Panc1 (cell line): ENCODE data around the gene SVIL. TPM values are rescaled to one million over a fixed set of nuclear protein-coding genes. Genes with fewer than 3 reads are reported as not detected.

ENCODE experiments used
- ATAC-seq: fragments of 200-7000 bp; cut with Tn5 transposase; 2 replicates; pipeline ENCODE4 v1.9.1; 2020; ENCODE audit warnings: mild to moderate bottlenecking, moderate library complexity
- BruUV-seq: library from RNA; stranded (reverse); fragments of 400-500 nt; replicated peaks from 2 replicates; lab custom pipeline; 2021; lab: Mats Ljungman, UMichigan
- CTCF ChIA-PET: fragments of 300-600 bp; sonication (Branson Sonifier 250); formaldehyde crosslinking; loops from one replicate; lab custom pipeline; 2022; ENCODE audit warnings: antibody characterized with exemption; lab: Charles Lee
- POLR2A ChIA-PET: fragments of 300-600 bp; sonication (Branson Sonifier 250); formaldehyde crosslinking; loops from one replicate; lab custom pipeline; 2022; ENCODE audit warnings: antibody characterized with exemption; lab: Charles Lee
- DNase-seq: peaks from one replicate; pipeline ENCODE4 v3.0.0-alpha.2; 2010; ENCODE audit warnings: low read depth, low spot score
- H3K27ac ChIP-seq: 2 replicates; pipeline ENCODE4 v1.5.1; 2011; ENCODE audit warnings: mild to moderate bottlenecking, low read length, inconsistent platforms
- H3K27me3 ChIP-seq: fragments of 200-500 bp; sonication (Bioruptor generic); 2 replicates; pipeline ENCODE4 v1.6.0; 2014; ENCODE audit warnings: low read length, inconsistent platforms; ENCODE audit not compliant: control insufficient read depth, insufficient read depth
- H3K36me3 ChIP-seq: fragments of 200-500 bp; sonication (Bioruptor generic); 2 replicates; pipeline ENCODE4 v1.5.1; 2014; ENCODE audit warnings: inconsistent platforms, mild to moderate bottlenecking, low read length, moderate library complexity; ENCODE audit not compliant: control insufficient read depth, insufficient read depth
- H3K4me1 ChIP-seq: 2 replicates; pipeline ENCODE4 v1.5.1; 2011; ENCODE audit warnings: inconsistent platforms, mild to moderate bottlenecking, low read length, moderate library complexity; ENCODE audit not compliant: control insufficient read depth, insufficient read depth
- H3K4me3 ChIP-seq, 2 experiments: 2 replicates each; pipeline ENCODE4 v1.5.1; 2011 to 2012; ENCODE audit warnings: low read depth in 2 of 2, low read length in 2 of 2, mild to moderate bottlenecking in 2 of 2, inconsistent platforms in 1 of 2, moderate library complexity in 1 of 2
- H3K9me3 ChIP-seq: fragments of 200-500 bp; sonication (Bioruptor generic); 2 replicates; pipeline ENCODE4 v1.5.1; 2014; ENCODE audit warnings: low read depth, mild to moderate bottlenecking, inconsistent platforms, low read length, moderate library complexity; ENCODE audit not compliant: control insufficient read depth, insufficient read depth
- CTCF ChIP-seq: fragments of 450-650 bp; IDR thresholded peaks from 2 replicates; pipeline ENCODE4 v1.5.1; 2017; ENCODE audit warnings: mild to moderate bottlenecking
- POLR2AphosphoS5 ChIP-seq: IDR thresholded peaks from 2 replicates; pipeline ENCODE4 v1.6.1; 2012; ENCODE audit warnings: mild to moderate bottlenecking, low read depth, low read length, moderate library complexity
- REST ChIP-seq, 2 experiments: IDR thresholded peaks; 2 replicates each; pipeline ENCODE4 v1.6.1; 2011 to 2012; ENCODE audit warnings: low read depth in 2 of 2, control low read depth in 1 of 2, low read length in 1 of 2, mild to moderate bottlenecking in 1 of 2, moderate library complexity in 1 of 2; ENCODE audit not compliant: insufficient read depth in 1 of 2
- SIN3A ChIP-seq: IDR thresholded peaks from 2 replicates; pipeline ENCODE4 v1.6.1; 2012; ENCODE audit warnings: low read depth, mild to moderate bottlenecking, low read length, moderate library complexity, borderline replicate concordance; ENCODE audit not compliant: insufficient read depth
- TCF7L2 ChIP-seq: IDR thresholded peaks from 2 replicates; pipeline ENCODE4 v1.6.1; 2011; ENCODE audit warnings: mild to moderate bottlenecking, low read depth, low read length, inconsistent platforms
- in situ Hi-C: cut with HindIII; loops from 2 replicates; pipeline ENCODE4 v1.10.0; 2016; ENCODE audit warnings: low sequenced_read_pairs, low pct_unique_long_range_greater_than_20kb
- intact Hi-C: fragments of 100-400 bp; cut with micrococcal nuclease; formaldehyde crosslinking; loops from one replicate; pipeline ENCODE4 v1.10.0; 2022; ENCODE audit not compliant: unreplicated experiment
- total RNA-seq: library from RNA; stranded (reverse); gene quantifications from one replicate; pipeline ENCODE4 v1.2.1, GENCODE V29; 2021; ENCODE audit not compliant: unreplicated experiment

The SVIL gene
- total RNA-seq, 1 experiment from 2014 or later, result 72.8 TPM

- in situ Hi-C loops, result no loop called here
- no peak for ATAC-seq
- CTCF ChIA-PET, result no interaction called here
Observed at GRCh38 chr10:29414501-29414900, 220.3 kb downstream of the SVIL start.

GRCh38 chr10:29412485-29412884 is 222.3 kb downstream of the SVIL start:
- POLR2A ChIA-PET, result no interaction called here
- no TSS peak for BruUV-seq
- no peak for TF ChIP-seq REST (IDR thresholded peaks at IDR 0.05; ENCODE audit: insufficient read depth in 1 of 2, low read depth in 2 of 2, low read length in 1 of 2)
- TF ChIP-seq CTCF, result no peak
- no peak for TF ChIP-seq TCF7L2
- TF ChIP-seq SIN3A, result no peak
- TF ChIP-seq POLR2AphosphoS5, result no peak
- ATAC-seq, result no peak
- no peaks in the 10 kb centered on the region for H3K27me3 ChIP-seq
- H3K9me3 ChIP-seq, result peaks cover 3% of the 10 kb centered on the region; the same call in 1 of the 2 replicates
- peaks cover 6% of the 10 kb centered on the region for H3K4me1 ChIP-seq
- H3K36me3 ChIP-seq, result peaks cover 5% of the 10 kb centered on the region; the same call in 1 of the 2 replicates
- in situ Hi-C loops (no loop called here), intact Hi-C loops (no loop called here)
- no peak for DNase-seq
- H3K4me3 ChIP-seq, result no peak overlapping the region
- CTCF ChIA-PET, result no interaction called here
- no peak overlapping the region for H3K27ac ChIP-seq

More at GRCh38 chr10:29414501-29414900, 220.3 kb downstream of the SVIL start:
- Histone ChIP-seq H3K9me3 (no peaks in the 10 kb centered on the region), H3K4me1 (peaks cover 6% of the 10 kb centered on the region), H3K36me3 (peaks cover 5% of the 10 kb centered on the region; the same call in 1 of the 2 replicates), H3K4me3 (no peak overlapping the region), H3K27me3 (no peaks in the 10 kb centered on the region), H3K27ac (no peak overlapping the region; the same call in 1 of the 2 replicates)
- POLR2A ChIA-PET, result no interaction called here
- TF ChIP-seq REST (IDR thresholded peaks at IDR 0.05; ENCODE audit: insufficient read depth in 1 of 2, low read depth in 2 of 2, low read length in 1 of 2) (no peak), POLR2AphosphoS5 (no peak), SIN3A (no peak), TCF7L2 (no peak), CTCF (no peak)
- intact Hi-C loops, result no loop called here
- no TSS peak for BruUV-seq
- no peak for DNase-seq
